Kidney epithelial cell (primary cell): Measurements from ENCODE around the gene FOXRED2. TPM values are rescaled to one million over a fixed set of nuclear protein-coding genes. Genes with fewer than 3 reads are reported as not detected.

ENCODE experiments used
- DNase-seq: peaks from one replicate; pipeline ENCODE4 v3.0.0-alpha.2; 2010; ENCODE audit warnings: low read depth
- H3K27me3 ChIP-seq: 2 replicates; pipeline ENCODE4 v1.6.0; 2011; ENCODE audit warnings: low read length; ENCODE audit not compliant: control insufficient read depth, insufficient read depth
- H3K36me3 ChIP-seq: 2 replicates; pipeline ENCODE4 v1.5.1; 2011; ENCODE audit warnings: low read length; ENCODE audit not compliant: control insufficient read depth, insufficient read depth
- H3K4me3 ChIP-seq: 2 replicates; pipeline ENCODE4 v1.5.1; 2011; ENCODE audit warnings: low read depth, mild to moderate bottlenecking, control low read depth, low read length
- CTCF ChIP-seq: IDR thresholded peaks from 2 replicates; pipeline ENCODE4 v1.5.1; 2011; ENCODE audit warnings: mild to moderate bottlenecking, moderate library complexity, low read length, control low read depth, inconsistent platforms; ENCODE audit not compliant: insufficient read depth, poor library complexity, severe bottlenecking
- total RNA-seq: library from RNA; depleted of rRNA; stranded (reverse); fragments of >200 nt; gene quantifications from 2 replicates; pipeline ENCODE4 v1.2.3, GENCODE V29; 2015

The FOXRED2 gene
- total RNA-seq, 1 donor from 2014 or later, result 16.6 TPM

- DNase-seq, result peak; percentile 69
- Histone ChIP-seq H3K4me3 (peak within 1 kb of the TSS; percentile 92), H3K27me3 (no peaks in the 10 kb centered on the region), H3K36me3 (no peaks in the 10 kb centered on the region)
- TF ChIP-seq CTCF, result no peak
Observed at GRCh38 chr22:36481393-36482168, 25.3 kb downstream of the FOXRED2 start, which contains the start of gene TXN2. TSS of gene TXN2 (minus strand) at chr22:36481640. CDS start at chr22:36480837, 803 bp downstream.

GRCh38 chr22:36480941-36481392 lies 25.9 kb downstream of the FOXRED2 start:
- no peak for DNase-seq
- no peaks in the 10 kb centered on the region for H3K27me3 ChIP-seq
- peaks cover 1% of the 10 kb centered on the region for H3K36me3 ChIP-seq
- TF ChIP-seq CTCF, result no peak
- peak overlapping the region; percentile 92 for H3K4me3 ChIP-seq

GRCh38 chr22:36478966-36479365 lies 27.9 kb downstream of the FOXRED2 start:
- H3K36me3 ChIP-seq, result peaks cover 1% of the 10 kb centered on the region

GRCh38 chr22:36475341-36475740 lies 31.5 kb downstream of the FOXRED2 start:
- no peak for TF ChIP-seq CTCF
- Histone ChIP-seq H3K36me3 (peaks cover 2% of the 10 kb centered on the region), H3K4me3 (no peak overlapping the region), H3K27me3 (no peaks in the 10 kb centered on the region)
- DNase-seq, result no peak

More at GRCh38 chr22:36478966-36479365, 27.9 kb downstream of the FOXRED2 start:
- no peak for DNase-seq
- no peak for TF ChIP-seq CTCF
- H3K27me3 ChIP-seq, result no peaks in the 10 kb centered on the region
- no peak overlapping the region for H3K4me3 ChIP-seq

GRCh38 chr22:36472689-36473088 lies 34.2 kb downstream of the FOXRED2 start:
- DNase-seq, result no peak
- no peaks in the 10 kb centered on the region for H3K27me3 ChIP-seq
- no peak for TF ChIP-seq CTCF
- peaks cover 2% of the 10 kb centered on the region for H3K36me3 ChIP-seq
- H3K4me3 ChIP-seq, result no peak overlapping the region
